HepG2 (cell line): ENCODE results near the gene PIEZO2. TPM values are rescaled to one million over a fixed set of nuclear protein-coding genes. Genes with fewer than 3 reads are reported as not detected.

Experiments used
- ATAC-seq: fragments of 200-7000 bp; cut with Tn5 transposase; 3 replicates; pipeline ENCODE4 v1.9.1; 2020; ENCODE audit warnings: mild to moderate bottlenecking, moderate library complexity
- BruUV-seq: library from RNA; stranded (reverse); fragments of 400-500 nt; replicated peaks from 2 replicates; lab custom pipeline; 2021; lab: Mats Ljungman, UMichigan
- CTCF ChIA-PET: fragments of 300-600 bp; formaldehyde crosslinking; extraction: SDS; loops from one replicate; lab custom pipeline; 2021; ENCODE audit warnings: low total read pairs, inconsistent platforms, low intra/inter-chr PET ratio; lab: Yijun Ruan, JAX
- POLR2A ChIA-PET: fragments of 350-600 bp; sonication (Branson Sonifier 250); formaldehyde crosslinking; loops from one replicate; lab custom pipeline; 2020; ENCODE audit warnings: antibody characterized with exemption, inconsistent platforms; lab: Yijun Ruan, JAX
- DNase-seq: peaks from one replicate; pipeline ENCODE4 v3.0.0-alpha.2; 2015; ENCODE audit warnings: low spot score
- FAIRE-seq: peaks from 3 replicates; lab custom pipeline; 2011; peaks lifted over from hg19 to GRCh38; lab: Jason Lieb, UNC
- H2AFZ ChIP-seq: one replicate; pipeline ENCODE4 v1.6.1; 2011; ENCODE audit warnings: low read length, inconsistent platforms
- H3K27ac ChIP-seq: fragments of 300-600 bp; 3 replicates; pipeline ENCODE4 v1.8.0; 2011; ENCODE audit warnings: mixed run types, mild to moderate bottlenecking, mixed read lengths, low read length, inconsistent platforms; ENCODE audit not compliant: insufficient read depth; ENCODE audit errors: extremely low read length
- H3K27me3 ChIP-seq, 2 experiments: fragments of 200-600 bp in 1 of 2; 2 replicates in 1 of 2; 3 replicates in 1 of 2; pipeline versions ENCODE4 v1.6.0 to v1.8.0; 2011; ENCODE audit warnings: low read length in 2 of 2, mild to moderate bottlenecking in 2 of 2, moderate library complexity in 2 of 2, inconsistent platforms in 1 of 2; ENCODE audit not compliant: insufficient read depth in 2 of 2, control insufficient read depth in 1 of 2
- H3K36me3 ChIP-seq, 2 experiments: fragments of 200-600 bp in 1 of 2; replicated peaks in 1 of 2; 2 replicates in 1 of 2; 3 replicates in 1 of 2; pipeline versions ENCODE4 v1.5.1 to v1.8.0; 2011; ENCODE audit warnings: low read length in 2 of 2, inconsistent platforms in 1 of 2; ENCODE audit not compliant: insufficient read depth in 2 of 2, control insufficient read depth in 1 of 2
- H3K4me1 ChIP-seq: 2 replicates; pipeline ENCODE4 v1.5.1; 2012; ENCODE audit warnings: low read length, inconsistent platforms; ENCODE audit not compliant: insufficient read depth
- H3K4me2 ChIP-seq: 2 replicates; pipeline ENCODE4 v1.6.0; 2011; ENCODE audit warnings: low read depth, low read length, inconsistent platforms
- H3K4me3 ChIP-seq, 3 experiments: fragments of 200-600 bp in 1 of 3; sonication (generic), shearing (Covaris generic) in 1 of 3; replicated peaks in 1 of 3; 2 replicates each; pipeline ENCODE4 v1.5.1; 2011 to 2016; ENCODE audit warnings: low read length in 3 of 3, inconsistent platforms in 2 of 3, low read depth in 2 of 3, mild to moderate bottlenecking in 2 of 3, control low read depth in 1 of 3, mixed read lengths in 1 of 3; ENCODE audit not compliant: insufficient read depth in 1 of 3
- H3K79me2 ChIP-seq: one replicate; pipeline ENCODE4 v1.6.1; 2011; ENCODE audit warnings: low read length, inconsistent platforms; ENCODE audit not compliant: insufficient read depth
- H3K9ac ChIP-seq: 2 replicates; pipeline ENCODE4 v1.6.0; 2011; ENCODE audit warnings: mild to moderate bottlenecking, low read depth, low read length, inconsistent platforms; ENCODE audit not compliant: insufficient read depth
- H3K9me3 ChIP-seq: 2 replicates; pipeline ENCODE4 v1.5.1; 2012; ENCODE audit warnings: mild to moderate bottlenecking, low read length
- H4K20me1 ChIP-seq: 2 replicates; pipeline ENCODE4 v1.6.0; 2011; ENCODE audit warnings: inconsistent platforms, mild to moderate bottlenecking, low read length, moderate library complexity; ENCODE audit not compliant: insufficient read depth
- ATF7 ChIP-seq, 2 experiments: fragments of 450-650 bp in 1 of 2; sonication (generic) in 1 of 2; formaldehyde crosslinking in 1 of 2; IDR thresholded peaks; 2 replicates each; pipeline versions ENCODE4 v1.4.0 to v1.6.1; 2016 to 2020; ENCODE audit warnings: antibody characterized with exemption in 1 of 2, mild to moderate bottlenecking in 1 of 2, missing genetic modification reagents in 1 of 2
- BRD4 ChIP-seq: sonication (generic); formaldehyde crosslinking; IDR thresholded peaks from 2 replicates; pipeline ENCODE4 v1.4.0; 2020; ENCODE audit warnings: missing genetic modification reagents
- CREB1 ChIP-seq, 2 experiments: fragments of 450-650 bp in 1 of 2; IDR thresholded peaks; 2 replicates each; pipeline ENCODE4 v1.6.1; 2016 to 2017; ENCODE audit warnings: control low read depth in 1 of 2, mild to moderate bottlenecking in 1 of 2, missing compliant biosample characterization in 1 of 2, missing genetic modification characterization in 1 of 2
- FOXK2 ChIP-seq: fragments of 450-650 bp; IDR thresholded peaks from 2 replicates; pipeline ENCODE4 v1.6.1; 2016
- HNRNPUL1 ChIP-seq: fragments of 200-400 bp; formaldehyde crosslinking; IDR thresholded peaks from 2 replicates; pipeline ENCODE4 v1.6.1; 2017; ENCODE audit warnings: low read depth, mild to moderate bottlenecking, low read length, moderate library complexity
- KDM6A ChIP-seq: IDR thresholded peaks from 2 replicates; pipeline ENCODE4 v1.6.1; 2016; ENCODE audit warnings: low read depth
- SIN3A ChIP-seq: IDR thresholded peaks from 2 replicates; pipeline ENCODE4 v1.6.1; 2011; ENCODE audit warnings: low read depth, mild to moderate bottlenecking, control low read depth, low read length, borderline replicate concordance
- SMAD3 ChIP-seq: sonication (generic); formaldehyde crosslinking; IDR thresholded peaks from 2 replicates; pipeline ENCODE4 v1.4.0; 2020; ENCODE audit warnings: missing genetic modification reagents
- SP4 ChIP-seq: sonication (generic); formaldehyde crosslinking; IDR thresholded peaks from 2 replicates; pipeline ENCODE4 v1.8.1; 2023; ENCODE audit warnings: mild to moderate bottlenecking, missing genetic modification reagents
- XRCC5 ChIP-seq: fragments of 200-400 bp; formaldehyde crosslinking; optimal IDR thresholded peaks from 2 replicates; pipeline ENCODE3; 2017; ENCODE audit warnings: mild to moderate bottlenecking, low read length
- ZFP36L1 ChIP-seq: sonication (generic); formaldehyde crosslinking; IDR thresholded peaks from 2 replicates; pipeline ENCODE4 v1.8.0; 2022; ENCODE audit warnings: mild to moderate bottlenecking, missing genetic modification reagents, moderate library complexity
- ZNF143 ChIP-seq: sonication (generic); formaldehyde crosslinking; IDR thresholded peaks from 2 replicates; pipeline ENCODE4 v1.4.0; 2020; ENCODE audit warnings: missing genetic modification reagents
- ZNF274 ChIP-seq: sonication (generic); formaldehyde crosslinking; IDR thresholded peaks from 2 replicates; pipeline ENCODE4 v1.5.1; 2020; ENCODE audit warnings: mild to moderate bottlenecking, missing genetic modification reagents
- ZNF558 ChIP-seq: sonication (generic); formaldehyde crosslinking; IDR thresholded peaks from 2 replicates; pipeline ENCODE4 v1.9.0; 2022; ENCODE audit warnings: mild to moderate bottlenecking, missing genetic modification reagents, borderline replicate concordance
- ZNF724P ChIP-seq: sonication (generic); formaldehyde crosslinking; IDR thresholded peaks from 2 replicates; pipeline ENCODE4 v1.8.0; 2022; ENCODE audit warnings: missing genetic modification reagents, borderline replicate concordance
- WGBS: methylation state at CpG from one replicate; pipeline ENCODE4 v1.1.6; 2017; ENCODE audit warnings: low lambda C conversion rate; 5-methylcytosine and 5-hydroxymethylcytosine counted together
- in situ Hi-C: cut with HindIII; loops from 2 replicates; pipeline ENCODE4 v1.10.0; 2017; ENCODE audit warnings: low pct_unique_long_range_greater_than_20kb; ENCODE audit not compliant: extremely low pct_ligation_motif_present
- intact Hi-C: fragments of 100-400 bp; cut with micrococcal nuclease; formaldehyde crosslinking; loops from one replicate; pipeline ENCODE4 v1.10.0; 2022; ENCODE audit not compliant: unreplicated experiment
- polyA plus RNA-seq, 8 experiments: library from polyadenylated mRNA; depleted of rRNA in 3 of 8; stranded (reverse) in 7 of 8; unstranded in 1 of 8; fragments of >200 nt; fragmentation: Illumina TruSeq in 4 of 8; extraction: Trizol in 4 of 8; gene quantifications; 2 replicates each; pipeline versions ENCODE4 v1.2.1 to v1.2.3, GENCODE V29; 2011 to 2016; ENCODE audit warnings: low read depth in 4 of 8, missing spikeins in 1 of 8, mixed read lengths in 1 of 8; ENCODE audit not compliant: insufficient read depth in 1 of 8
- total RNA-seq, 5 experiments: library from RNA; depleted of rRNA; stranded (reverse); fragments of >200 nt; fragmentation: Illumina TruSeq; extraction: Trizol; gene quantifications; 2 replicates each; pipeline ENCODE4 v1.2.3, GENCODE V29; 2016; ENCODE audit warnings: low read depth in 1 of 5
- TF ChIP-seq, protein P1 (sequence below): sonication (generic); formaldehyde crosslinking; IDR thresholded peaks from 2 replicates; pipeline ENCODE4 v1.5.0; 2020; ENCODE audit warnings: missing genetic modification reagents, mild to moderate bottlenecking, borderline replicate concordance
- TF ChIP-seq, protein P2 (sequence below): sonication (generic); formaldehyde crosslinking; IDR thresholded peaks from 2 replicates; pipeline ENCODE4 v1.5.1; 2020; ENCODE audit warnings: missing genetic modification reagents, mild to moderate bottlenecking, borderline replicate concordance
- TF ChIP-seq, protein P3 (sequence below): sonication (generic); formaldehyde crosslinking; IDR thresholded peaks from 2 replicates; pipeline ENCODE4 v1.5.0; 2020; ENCODE audit warnings: mild to moderate bottlenecking, missing genetic modification reagents

Gene PIEZO2
- total and polyA plus RNA-seq, 2 of the 13 experiments (the other 11 are each of a cell fraction or from before 2014, with no cell fraction given): 15.2 to 27.2 TPM

DNA sequence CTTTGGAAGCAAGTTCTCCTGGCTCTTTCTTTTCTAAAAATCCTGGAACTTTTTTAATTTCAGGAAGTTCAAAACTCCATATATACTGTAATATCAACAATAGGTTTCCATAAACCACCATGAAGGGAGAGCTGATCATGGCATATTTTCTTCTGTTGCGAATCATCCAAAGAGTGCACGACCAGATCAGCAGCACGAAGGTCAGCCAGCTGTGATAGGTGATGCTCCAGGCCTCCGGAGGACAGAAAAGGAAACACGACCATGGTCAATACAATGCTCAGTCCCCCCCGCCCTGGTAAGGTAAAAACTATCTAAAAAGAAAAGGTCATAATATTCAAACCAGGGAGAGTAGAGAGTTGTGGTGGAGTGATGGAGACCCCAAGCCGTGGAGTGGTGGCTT, 354.6 kb downstream of the PIEZO2 start (continued):
- TF ChIP-seq, protein P1, sequence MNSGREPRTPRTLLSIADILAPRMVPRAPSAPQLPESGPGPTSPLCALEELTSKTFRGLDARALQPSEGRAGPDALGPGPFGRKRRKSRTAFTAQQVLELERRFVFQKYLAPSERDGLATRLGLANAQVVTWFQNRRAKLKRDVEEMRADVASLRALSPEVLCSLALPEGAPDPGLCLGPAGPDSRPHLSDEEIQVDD (CRISPR knock-in tag): no peak
- TF ChIP-seq ATF7 (IDR thresholded peaks at IDR 0.05) (no peak), ATF7 (CRISPR knock-in tag; IDR thresholded peaks at IDR 0.05) (no peak), BRD4 (CRISPR knock-in tag) (no peak)
- TF ChIP-seq, protein P2, sequence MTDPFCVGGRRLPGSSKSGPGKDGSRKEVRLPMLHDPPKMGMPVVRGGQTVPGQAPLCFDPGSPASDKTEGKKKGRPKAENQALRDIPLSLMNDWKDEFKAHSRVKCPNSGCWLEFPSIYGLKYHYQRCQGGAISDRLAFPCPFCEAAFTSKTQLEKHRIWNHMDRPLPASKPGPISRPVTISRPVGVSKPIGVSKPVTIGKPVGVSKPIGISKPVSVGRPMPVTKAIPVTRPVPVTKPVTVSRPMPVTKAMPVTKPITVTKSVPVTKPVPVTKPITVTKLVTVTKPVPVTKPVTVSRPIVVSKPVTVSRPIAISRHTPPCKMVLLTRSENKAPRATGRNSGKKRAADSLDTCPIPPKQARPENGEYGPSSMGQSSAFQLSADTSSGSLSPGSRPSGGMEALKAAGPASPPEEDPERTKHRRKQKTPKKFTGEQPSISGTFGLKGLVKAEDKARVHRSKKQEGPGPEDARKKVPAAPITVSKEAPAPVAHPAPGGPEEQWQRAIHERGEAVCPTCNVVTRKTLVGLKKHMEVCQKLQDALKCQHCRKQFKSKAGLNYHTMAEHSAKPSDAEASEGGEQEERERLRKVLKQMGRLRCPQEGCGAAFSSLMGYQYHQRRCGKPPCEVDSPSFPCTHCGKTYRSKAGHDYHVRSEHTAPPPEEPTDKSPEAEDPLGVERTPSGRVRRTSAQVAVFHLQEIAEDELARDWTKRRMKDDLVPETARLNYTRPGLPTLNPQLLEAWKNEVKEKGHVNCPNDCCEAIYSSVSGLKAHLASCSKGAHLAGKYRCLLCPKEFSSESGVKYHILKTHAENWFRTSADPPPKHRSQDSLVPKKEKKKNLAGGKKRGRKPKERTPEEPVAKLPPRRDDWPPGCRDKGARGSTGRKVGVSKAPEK: no peak

DNA sequence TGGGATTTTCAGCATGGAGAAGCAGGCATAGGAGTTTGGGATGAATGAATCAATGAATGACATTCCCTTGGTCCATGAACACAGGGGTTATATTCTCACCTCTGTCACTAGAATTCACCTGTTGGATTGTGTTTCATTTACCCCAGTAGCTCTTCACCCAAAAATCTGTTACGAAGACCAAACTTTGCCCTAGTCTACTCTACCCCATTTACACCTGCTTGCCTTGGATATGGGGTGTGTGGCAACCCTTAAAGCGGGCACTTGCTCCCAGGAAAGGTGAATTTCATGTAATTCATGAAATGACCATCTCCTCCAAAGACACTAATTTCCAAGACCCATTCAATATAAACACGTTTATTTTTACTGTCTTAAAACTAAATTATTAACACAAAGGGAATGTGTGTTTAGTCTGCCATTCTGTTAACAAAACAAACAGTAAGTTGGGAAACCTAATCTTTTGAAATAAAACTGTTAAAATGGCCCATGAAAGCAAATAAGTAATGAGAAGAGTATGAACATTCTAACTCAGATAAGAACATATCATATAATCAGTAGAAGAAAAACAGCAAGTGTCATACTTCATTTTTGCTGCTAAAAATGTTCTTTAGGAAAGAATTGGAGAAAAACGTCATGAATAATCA, 355.5 kb downstream of the PIEZO2 start:
- CTCF ChIA-PET: no interaction called here
- FAIRE-seq: no peak
- no peak for TF ChIP-seq ZNF558
- no peak for TF ChIP-seq ZNF143 (CRISPR knock-in tag)
- no peak for TF ChIP-seq KDM6A (CRISPR knock-in tag)
- TF ChIP-seq SIN3A: no peak
- TF ChIP-seq, protein P3, sequence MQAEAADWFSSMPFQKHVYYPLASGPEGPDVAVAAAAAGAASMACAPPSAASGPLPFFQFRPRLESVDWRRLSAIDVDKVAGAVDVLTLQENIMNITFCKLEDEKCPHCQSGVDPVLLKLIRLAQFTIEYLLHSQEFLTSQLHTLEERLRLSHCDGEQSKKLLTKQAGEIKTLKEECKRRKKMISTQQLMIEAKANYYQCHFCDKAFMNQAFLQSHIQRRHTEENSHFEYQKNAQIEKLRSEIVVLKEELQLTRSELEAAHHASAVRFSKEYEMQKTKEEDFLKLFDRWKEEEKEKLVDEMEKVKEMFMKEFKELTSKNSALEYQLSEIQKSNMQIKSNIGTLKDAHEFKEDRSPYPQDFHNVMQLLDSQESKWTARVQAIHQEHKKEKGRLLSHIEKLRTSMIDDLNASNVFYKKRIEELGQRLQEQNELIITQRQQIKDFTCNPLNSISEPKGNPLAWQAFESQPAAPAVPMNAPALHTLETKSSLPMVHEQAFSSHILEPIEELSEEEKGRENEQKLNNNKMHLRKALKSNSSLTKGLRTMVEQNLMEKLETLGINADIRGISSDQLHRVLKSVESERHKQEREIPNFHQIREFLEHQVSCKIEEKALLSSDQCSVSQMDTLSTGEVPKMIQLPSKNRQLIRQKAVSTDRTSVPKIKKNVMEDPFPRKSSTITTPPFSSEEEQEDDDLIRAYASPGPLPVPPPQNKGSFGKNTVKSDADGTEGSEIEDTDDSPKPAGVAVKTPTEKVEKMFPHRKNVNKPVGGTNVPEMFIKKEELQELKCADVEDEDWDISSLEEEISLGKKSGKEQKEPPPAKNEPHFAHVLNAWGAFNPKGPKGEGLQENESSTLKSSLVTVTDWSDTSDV: no peak
- TF ChIP-seq HNRNPUL1: no peak
- no peak for TF ChIP-seq FOXK2
- no peak for TF ChIP-seq CREB1 (IDR thresholded peaks at IDR 0.05)
- no peak for TF ChIP-seq CREB1 (CRISPR knock-in tag; IDR thresholded peaks at IDR 0.05)
- no peak for TF ChIP-seq SMAD3 (CRISPR knock-in tag)
- TF ChIP-seq SP4: no peak
- no peak for TF ChIP-seq XRCC5
- TF ChIP-seq ZNF274: no peak
- no peak for TF ChIP-seq ZFP36L1 (CRISPR knock-in tag)
- no peak for TF ChIP-seq ZNF724P

More for the DNA sequence above, 355.5 kb downstream of the PIEZO2 start:
- ATAC-seq (no peak), DNase-seq (no peak)
- H3K9me3 ChIP-seq: no peaks in the 10 kb centered on the region
- POLR2A ChIA-PET: no interaction called here
- H3K4me3 ChIP-seq: no peak overlapping the region
- H3K4me2 ChIP-seq: no peak overlapping the region
- H2AFZ ChIP-seq: no peak overlapping the region
- H3K27me3 ChIP-seq: no peaks in the 10 kb centered on the region
- H3K36me3 ChIP-seq: peaks cover 2 to 4% of the 10 kb centered on the region in 2 experiments; a peak in 3 of 5 replicates
- no peak overlapping the region for H3K27ac ChIP-seq
- no peaks in the 10 kb centered on the region for H3K4me1 ChIP-seq
- H3K79me2 ChIP-seq: no peaks in the 10 kb centered on the region
- H4K20me1 ChIP-seq: no peaks in the 10 kb centered on the region
- intact Hi-C loops (no loop called here), in situ Hi-C loops (loop anchor here (25.0 kb wide), 1 partner anchor 743 kb away; no protein-coding TSS in a partner anchor)
- no TSS peak for BruUV-seq
- WGBS: 57% methylated on average over 4 of the region's 4 CpGs
- no peak overlapping the region for H3K9ac ChIP-seq
